ENCODE data around the gene MSMP.

GRCh38 chr9:35748858-35749514 lies 5.1 kb downstream of the MSMP start, which contains the start of the genes GBA2 and RGP1:
- TF ChIP-seq, protein P1, sequence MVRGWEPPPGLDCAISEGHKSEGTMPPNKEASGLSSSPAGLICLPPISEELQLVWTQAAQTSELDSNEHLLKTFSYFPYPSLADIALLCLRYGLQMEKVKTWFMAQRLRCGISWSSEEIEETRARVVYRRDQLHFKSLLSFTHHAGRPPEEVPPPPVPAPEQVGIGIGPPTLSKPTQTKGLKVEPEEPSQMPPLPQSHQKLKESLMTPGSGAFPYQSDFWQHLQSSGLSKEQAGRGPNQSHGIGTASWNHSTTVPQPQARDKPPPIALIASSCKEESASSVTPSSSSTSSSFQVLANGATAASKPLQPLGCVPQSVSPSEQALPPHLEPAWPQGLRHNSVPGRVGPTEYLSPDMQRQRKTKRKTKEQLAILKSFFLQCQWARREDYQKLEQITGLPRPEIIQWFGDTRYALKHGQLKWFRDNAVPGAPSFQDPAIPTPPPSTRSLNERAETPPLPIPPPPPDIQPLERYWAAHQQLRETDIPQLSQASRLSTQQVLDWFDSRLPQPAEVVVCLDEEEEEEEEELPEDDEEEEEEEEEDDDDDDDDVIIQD (CRISPR knock-in tag; IDR thresholded peaks at IDR 0.05): no peak
- TF ChIP-seq, protein P2, sequence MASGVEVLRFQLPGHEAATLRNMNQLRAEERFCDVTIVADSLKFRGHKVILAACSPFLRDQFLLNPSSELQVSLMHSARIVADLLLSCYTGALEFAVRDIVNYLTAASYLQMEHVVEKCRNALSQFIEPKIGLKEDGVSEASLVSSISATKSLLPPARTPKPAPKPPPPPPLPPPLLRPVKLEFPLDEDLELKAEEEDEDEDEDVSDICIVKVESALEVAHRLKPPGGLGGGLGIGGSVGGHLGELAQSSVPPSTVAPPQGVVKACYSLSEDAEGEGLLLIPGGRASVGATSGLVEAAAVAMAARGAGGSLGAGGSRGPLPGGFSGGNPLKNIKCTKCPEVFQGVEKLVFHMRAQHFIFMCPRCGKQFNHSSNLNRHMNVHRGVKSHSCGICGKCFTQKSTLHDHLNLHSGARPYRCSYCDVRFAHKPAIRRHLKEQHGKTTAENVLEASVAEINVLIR (CRISPR knock-in tag; IDR thresholded peaks at IDR 0.05): no peak
- TF ChIP-seq SMARCC2 (IDR thresholded peaks at IDR 0.05; ENCODE audit: low read depth) (no peak), ZBTB26 (CRISPR knock-in tag; IDR thresholded peaks at IDR 0.05) (no peak), HMG20A (CRISPR knock-in tag; conservative IDR thresholded peaks at IDR 0.05) (no peak), FOXK2 (conservative IDR thresholded peaks at IDR 0.05 in 1 of 2, IDR thresholded peaks at IDR 0.05 in 1 of 2; ENCODE audit: low read depth in 2 of 2) (no peak), CHD2 (IDR thresholded peaks at IDR 0.05; ENCODE audit: low read depth, low read length) (no peak), USF2 (CRISPR knock-in tag; IDR thresholded peaks at IDR 0.05) (no peak)
- TF ChIP-seq, protein P3, sequence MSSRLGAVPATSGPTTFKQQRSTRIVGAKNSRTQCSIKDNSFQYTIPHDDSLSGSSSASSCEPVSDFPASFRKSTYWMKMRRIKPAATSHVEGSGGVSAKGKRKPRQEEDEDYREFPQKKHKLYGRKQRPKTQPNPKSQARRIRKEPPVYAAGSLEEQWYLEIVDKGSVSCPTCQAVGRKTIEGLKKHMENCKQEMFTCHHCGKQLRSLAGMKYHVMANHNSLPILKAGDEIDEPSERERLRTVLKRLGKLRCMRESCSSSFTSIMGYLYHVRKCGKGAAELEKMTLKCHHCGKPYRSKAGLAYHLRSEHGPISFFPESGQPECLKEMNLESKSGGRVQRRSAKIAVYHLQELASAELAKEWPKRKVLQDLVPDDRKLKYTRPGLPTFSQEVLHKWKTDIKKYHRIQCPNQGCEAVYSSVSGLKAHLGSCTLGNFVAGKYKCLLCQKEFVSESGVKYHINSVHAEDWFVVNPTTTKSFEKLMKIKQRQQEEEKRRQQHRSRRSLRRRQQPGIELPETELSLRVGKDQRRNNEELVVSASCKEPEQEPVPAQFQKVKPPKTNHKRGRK (tag; IDR thresholded peaks at IDR 0.05): no peak

Measured in K562 (cell line).